ENCODE results near the gene NPPA. TPM values are rescaled to one million over a fixed set of nuclear protein-coding genes. Genes with fewer than 3 reads are reported as not detected.

Gene NPPA
- total and polyA plus RNA-seq, 9 of the 15 experiments (the other 6 are each of a cell fraction or from before 2014, with no cell fraction given) = not detected

DNA sequence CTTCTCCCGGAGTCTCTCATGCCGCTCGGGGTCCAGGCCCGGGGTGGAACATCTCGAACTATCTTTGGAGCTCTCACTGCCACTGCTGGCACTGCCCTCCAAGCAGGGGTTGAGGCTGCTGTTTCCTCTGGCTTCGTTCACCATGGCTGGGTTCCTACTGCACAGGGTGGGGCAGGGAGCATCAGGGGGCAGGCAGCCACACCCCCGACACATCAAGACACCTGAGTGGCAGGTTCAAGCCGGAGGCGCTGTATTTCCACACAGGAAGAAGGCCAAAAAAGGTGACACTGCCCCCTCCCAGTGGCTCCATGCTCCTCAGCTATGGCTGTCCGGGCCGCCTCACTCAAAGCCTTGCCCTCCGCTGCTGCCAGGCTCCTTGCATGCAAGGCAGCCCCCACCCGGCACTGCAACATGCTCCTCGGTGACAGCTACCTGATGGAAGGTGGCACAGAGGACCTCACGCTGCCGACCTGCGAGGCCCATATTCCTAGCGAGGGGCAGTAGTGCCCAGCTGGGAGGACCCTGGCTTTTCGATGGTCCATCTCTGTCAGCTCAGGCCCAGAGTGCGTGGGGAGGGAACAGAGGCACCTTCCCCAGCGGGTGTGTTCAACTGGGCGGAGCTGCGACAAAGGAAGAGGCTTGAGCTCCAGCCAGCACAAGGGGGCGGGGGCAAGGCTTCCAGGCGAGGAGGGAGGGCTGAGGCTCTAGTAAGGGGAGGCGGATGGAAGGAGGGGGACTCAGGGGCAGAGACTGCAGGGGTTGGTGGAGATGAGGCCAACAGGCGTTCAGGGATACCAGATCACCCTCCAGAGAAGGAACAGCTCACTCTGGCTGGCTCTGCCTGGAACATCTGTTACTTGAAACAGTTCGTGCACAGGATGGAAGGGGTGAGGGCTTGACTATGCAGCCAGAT is 44.4 kb downstream of the NPPA start (continued):
- TF ChIP-seq, protein P1, sequence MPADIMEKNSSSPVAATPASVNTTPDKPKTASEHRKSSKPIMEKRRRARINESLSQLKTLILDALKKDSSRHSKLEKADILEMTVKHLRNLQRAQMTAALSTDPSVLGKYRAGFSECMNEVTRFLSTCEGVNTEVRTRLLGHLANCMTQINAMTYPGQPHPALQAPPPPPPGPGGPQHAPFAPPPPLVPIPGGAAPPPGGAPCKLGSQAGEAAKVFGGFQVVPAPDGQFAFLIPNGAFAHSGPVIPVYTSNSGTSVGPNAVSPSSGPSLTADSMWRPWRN (IDR thresholded peaks at IDR 0.05; ENCODE audit: low read depth) = no peak
- TF ChIP-seq SREBF1 (IDR thresholded peaks at IDR 0.05; ENCODE audit: borderline replicate concordance, low read depth, low read length) (no peak), MAFF (IDR thresholded peaks at IDR 0.05; ENCODE audit: low read length) (no peak), E2F3 (CRISPR knock-in tag; IDR thresholded peaks at IDR 0.05) (0 out of 2 replicates have a peak, but pooled peaks have one; percentile 17), TCF7 (IDR thresholded peaks at IDR 0.05; ENCODE audit: borderline replicate concordance) (peak; percentile 18; the same call in 1 of the 2 replicates), ZNF778 (CRISPR knock-in tag; IDR thresholded peaks at IDR 0.05) (no peak), ZFP30 (CRISPR knock-in tag; IDR thresholded peaks at IDR 0.05; ENCODE audit: borderline replicate concordance) (no peak), RFX7 (CRISPR knock-in tag; IDR thresholded peaks at IDR 0.05) (no peak), IFI16 (CRISPR knock-in tag; IDR thresholded peaks at IDR 0.05) (no peak), ATF1 (CRISPR knock-in tag; IDR thresholded peaks at IDR 0.05) (no peak), ATF1 (tag; IDR thresholded peaks at IDR 0.05) (peak; percentile 29), BACH1 (tag; IDR thresholded peaks at IDR 0.05) (no peak), RBM15 (IDR thresholded peaks at IDR 0.05; ENCODE audit: insufficient read depth, low read length) (no peak), SRF (CRISPR knock-in tag; IDR thresholded peaks at IDR 0.05) (peak; percentile 36 to 89; a peak in 1 of 4 replicates), SAP30 (IDR thresholded peaks at IDR 0.05; ENCODE audit: borderline replicate concordance, insufficient read depth, low read depth, low read length, poor library complexity, severe bottlenecking) (peak; percentile 89), FOXJ2 (tag; IDR thresholded peaks at IDR 0.05) (no peak), NR3C1 (CRISPR knock-in tag; IDR thresholded peaks at IDR 0.05) (no peak), LEF1 (IDR thresholded peaks at IDR 0.05) (peak; percentile 36)
- TF ChIP-seq, protein P2, sequence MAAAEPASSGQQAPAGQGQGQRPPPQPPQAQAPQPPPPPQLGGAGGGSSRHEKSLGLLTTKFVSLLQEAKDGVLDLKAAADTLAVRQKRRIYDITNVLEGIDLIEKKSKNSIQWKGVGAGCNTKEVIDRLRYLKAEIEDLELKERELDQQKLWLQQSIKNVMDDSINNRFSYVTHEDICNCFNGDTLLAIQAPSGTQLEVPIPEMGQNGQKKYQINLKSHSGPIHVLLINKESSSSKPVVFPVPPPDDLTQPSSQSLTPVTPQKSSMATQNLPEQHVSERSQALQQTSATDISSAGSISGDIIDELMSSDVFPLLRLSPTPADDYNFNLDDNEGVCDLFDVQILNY (CRISPR knock-in tag; IDR thresholded peaks at IDR 0.05) = no peak
- TF ChIP-seq, protein P3, sequence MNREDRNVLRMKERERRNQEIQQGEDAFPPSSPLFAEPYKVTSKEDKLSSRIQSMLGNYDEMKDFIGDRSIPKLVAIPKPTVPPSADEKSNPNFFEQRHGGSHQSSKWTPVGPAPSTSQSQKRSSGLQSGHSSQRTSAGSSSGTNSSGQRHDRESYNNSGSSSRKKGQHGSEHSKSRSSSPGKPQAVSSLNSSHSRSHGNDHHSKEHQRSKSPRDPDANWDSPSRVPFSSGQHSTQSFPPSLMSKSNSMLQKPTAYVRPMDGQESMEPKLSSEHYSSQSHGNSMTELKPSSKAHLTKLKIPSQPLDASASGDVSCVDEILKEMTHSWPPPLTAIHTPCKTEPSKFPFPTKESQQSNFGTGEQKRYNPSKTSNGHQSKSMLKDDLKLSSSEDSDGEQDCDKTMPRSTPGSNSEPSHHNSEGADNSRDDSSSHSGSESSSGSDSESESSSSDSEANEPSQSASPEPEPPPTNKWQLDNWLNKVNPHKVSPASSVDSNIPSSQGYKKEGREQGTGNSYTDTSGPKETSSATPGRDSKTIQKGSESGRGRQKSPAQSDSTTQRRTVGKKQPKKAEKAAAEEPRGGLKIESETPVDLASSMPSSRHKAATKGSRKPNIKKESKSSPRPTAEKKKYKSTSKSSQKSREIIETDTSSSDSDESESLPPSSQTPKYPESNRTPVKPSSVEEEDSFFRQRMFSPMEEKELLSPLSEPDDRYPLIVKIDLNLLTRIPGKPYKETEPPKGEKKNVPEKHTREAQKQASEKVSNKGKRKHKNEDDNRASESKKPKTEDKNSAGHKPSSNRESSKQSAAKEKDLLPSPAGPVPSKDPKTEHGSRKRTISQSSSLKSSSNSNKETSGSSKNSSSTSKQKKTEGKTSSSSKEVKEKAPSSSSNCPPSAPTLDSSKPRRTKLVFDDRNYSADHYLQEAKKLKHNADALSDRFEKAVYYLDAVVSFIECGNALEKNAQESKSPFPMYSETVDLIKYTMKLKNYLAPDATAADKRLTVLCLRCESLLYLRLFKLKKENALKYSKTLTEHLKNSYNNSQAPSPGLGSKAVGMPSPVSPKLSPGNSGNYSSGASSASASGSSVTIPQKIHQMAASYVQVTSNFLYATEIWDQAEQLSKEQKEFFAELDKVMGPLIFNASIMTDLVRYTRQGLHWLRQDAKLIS (CRISPR knock-in tag; IDR thresholded peaks at IDR 0.05) = 0 out of 2 replicates have a peak, but pooled peaks have one; percentile 10
- TF ChIP-seq, protein P4, sequence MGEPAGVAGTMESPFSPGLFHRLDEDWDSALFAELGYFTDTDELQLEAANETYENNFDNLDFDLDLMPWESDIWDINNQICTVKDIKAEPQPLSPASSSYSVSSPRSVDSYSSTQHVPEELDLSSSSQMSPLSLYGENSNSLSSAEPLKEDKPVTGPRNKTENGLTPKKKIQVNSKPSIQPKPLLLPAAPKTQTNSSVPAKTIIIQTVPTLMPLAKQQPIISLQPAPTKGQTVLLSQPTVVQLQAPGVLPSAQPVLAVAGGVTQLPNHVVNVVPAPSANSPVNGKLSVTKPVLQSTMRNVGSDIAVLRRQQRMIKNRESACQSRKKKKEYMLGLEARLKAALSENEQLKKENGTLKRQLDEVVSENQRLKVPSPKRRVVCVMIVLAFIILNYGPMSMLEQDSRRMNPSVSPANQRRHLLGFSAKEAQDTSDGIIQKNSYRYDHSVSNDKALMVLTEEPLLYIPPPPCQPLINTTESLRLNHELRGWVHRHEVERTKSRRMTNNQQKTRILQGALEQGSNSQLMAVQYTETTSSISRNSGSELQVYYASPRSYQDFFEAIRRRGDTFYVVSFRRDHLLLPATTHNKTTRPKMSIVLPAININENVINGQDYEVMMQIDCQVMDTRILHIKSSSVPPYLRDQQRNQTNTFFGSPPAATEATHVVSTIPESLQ (CRISPR knock-in tag; IDR thresholded peaks at IDR 0.05) = peak; percentile 52; the same call in 1 of the 2 replicates

All from K562 (cell line).